Small intestine (tissue), 7 donors: ENCODE results near the gene NACA2. TPM values are rescaled to one million over a fixed set of nuclear protein-coding genes. Genes with fewer than 3 reads are reported as not detected.

Experiments used
- DNase-seq, 2 donors: peaks; one replicate each; pipeline versions ENCODE4 v3.0.0 to v3.0.0-alpha.2; 2013
- FAIRE-seq: peaks from 2 replicates; lab custom pipeline; 2012; peaks lifted over from hg19 to GRCh38; lab: Jason Lieb, UNC
- H3K27ac ChIP-seq, 3 donors: one replicate each; pipeline ENCODE4 v1.5.1; 2013; ENCODE audit warnings: low read length in 2 of 3, mild to moderate bottlenecking in 2 of 3, control low read depth in 1 of 3, inconsistent platforms in 1 of 3, low read depth in 1 of 3, moderate library complexity in 1 of 3
- H3K27me3 ChIP-seq, 3 donors: one replicate each; pipeline ENCODE4 v1.6.1; 2013; ENCODE audit warnings: low read length in 3 of 3, inconsistent platforms in 1 of 3; ENCODE audit not compliant: control insufficient read depth in 3 of 3, insufficient read depth in 3 of 3
- H3K36me3 ChIP-seq, 3 donors: one replicate each; pipeline ENCODE4 v1.6.1; 2013; ENCODE audit warnings: low read length in 3 of 3, inconsistent platforms in 1 of 3, low read depth in 1 of 3, mild to moderate bottlenecking in 1 of 3, moderate library complexity in 1 of 3; ENCODE audit not compliant: control insufficient read depth in 3 of 3, insufficient read depth in 2 of 3
- H3K4me1 ChIP-seq, 3 donors: one replicate each; pipeline ENCODE4 v1.6.1; 2013; ENCODE audit warnings: low read length in 2 of 3, inconsistent platforms in 1 of 3, low read depth in 1 of 3, mild to moderate bottlenecking in 1 of 3, moderate library complexity in 1 of 3; ENCODE audit not compliant: control insufficient read depth in 3 of 3, insufficient read depth in 2 of 3
- H3K4me3 ChIP-seq, 3 donors: one replicate each; pipeline ENCODE4 v1.5.1; 2013; ENCODE audit warnings: low read length in 3 of 3, control low read depth in 1 of 3, inconsistent platforms in 1 of 3, low read depth in 1 of 3, mild to moderate bottlenecking in 1 of 3, moderate library complexity in 1 of 3
- H3K9me3 ChIP-seq, 2 donors: one replicate each; pipeline ENCODE4 v1.6.1; 2013; ENCODE audit warnings: low read depth in 1 of 2, low read length in 1 of 2; ENCODE audit not compliant: control insufficient read depth in 2 of 2, insufficient read depth in 1 of 2
- WGBS, 3 donors: extraction: QIAGEN DNeasy Blood & Tissue Kit; methylation state at CpG; one replicate each; pipeline ENCODE4 v1.1.7; 2013; 5-methylcytosine and 5-hydroxymethylcytosine counted together
- polyA plus RNA-seq, 4 donors: library from polyadenylated mRNA; stranded (reverse) in 3 of 4; unstranded in 1 of 4; fragments of 200-250 nt in 3 of 4; fragments of 120-200 nt in 1 of 4; gene quantifications; one replicate each; pipeline versions ENCODE4 v1.2.1 to v1.2.3, GENCODE V29; 2013
- donor health status: healthy with polysubstance abuse.
- donor health status: control.
- donor health status: control.
- donor health status: Bipolar disorder and iron deficiency.
- donor health status: healthy.

The NACA2 gene
- polyA plus RNA-seq, 4 donors: 0.38 TPM; not detected in 3

DNA sequence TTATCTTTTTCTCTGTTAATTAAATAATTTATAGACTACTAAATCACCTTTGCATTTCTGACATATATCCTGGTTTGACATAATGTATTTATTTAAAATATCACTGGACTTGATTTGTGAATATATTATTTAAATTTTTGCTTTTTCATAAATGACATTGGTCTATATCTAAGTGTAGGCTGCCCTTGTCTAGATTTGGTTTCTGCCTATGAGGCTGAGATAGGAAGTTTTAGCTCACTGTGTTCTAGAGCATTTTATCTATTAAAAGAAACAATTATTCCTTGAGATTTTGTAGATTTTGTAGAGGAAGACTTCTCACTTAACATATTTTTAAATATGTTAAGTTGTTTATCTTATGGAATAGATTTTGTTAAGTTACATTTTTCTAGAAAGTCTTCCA is 43.9 kb downstream of the NACA2 start:
- H3K4me1 ChIP-seq: no peaks in the 10 kb centered on the region
- peaks cover 0 to 3% (median 2%) of the 10 kb centered on the region in 3 donors for H3K27me3 ChIP-seq
- no peaks in the 10 kb centered on the region for H3K9me3 ChIP-seq
- no peaks in the 10 kb centered on the region for H3K36me3 ChIP-seq
- no peak overlapping the region for H3K4me3 ChIP-seq
- DNase-seq: no peak
- no peak overlapping the region for H3K27ac ChIP-seq
- FAIRE-seq: no peak

DNA sequence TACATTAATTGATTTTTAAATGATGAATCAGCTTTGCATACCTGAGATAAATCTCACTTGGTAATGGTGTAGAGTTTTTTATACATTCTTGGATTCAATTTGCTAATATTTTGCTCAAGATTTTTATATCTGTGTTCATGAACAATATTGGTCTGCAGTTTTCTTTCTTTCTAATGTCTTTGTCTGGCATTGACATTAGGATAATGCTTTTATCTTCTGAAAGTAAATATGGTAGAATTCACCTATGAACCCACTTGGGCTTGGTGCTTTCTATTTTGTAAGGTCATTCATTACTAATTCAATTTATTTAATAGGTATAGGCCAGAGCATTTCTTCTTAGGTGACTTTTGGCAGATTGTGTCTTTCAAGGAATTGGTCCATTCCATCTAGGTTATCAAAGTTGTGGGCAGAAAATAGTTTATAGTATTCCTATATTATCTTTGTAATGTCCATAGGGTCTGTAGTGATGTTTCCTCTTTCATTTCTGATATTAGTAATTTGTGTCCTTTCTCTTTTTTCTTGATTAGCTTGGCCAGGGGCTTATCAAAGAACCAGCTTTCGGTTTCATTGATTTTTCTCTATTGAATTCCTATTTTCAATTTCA is 45.6 kb downstream of the NACA2 start:
- H3K36me3 ChIP-seq: no peaks in the 10 kb centered on the region
- peaks cover 0 to 5% of the 10 kb centered on the region in 2 donors for H3K9me3 ChIP-seq
- H3K4me1 ChIP-seq: no peaks in the 10 kb centered on the region
- no peak overlapping the region for H3K4me3 ChIP-seq
- peaks cover 0 to 3% (median 0%) of the 10 kb centered on the region in 3 donors for H3K27me3 ChIP-seq
- H3K27ac ChIP-seq: no peak overlapping the region
- FAIRE-seq (no peak), DNase-seq (no peak)
- WGBS, 3 donors: 68 to 88% (median 78%) methylated on average over 1 of the region's 1 CpG

DNA sequence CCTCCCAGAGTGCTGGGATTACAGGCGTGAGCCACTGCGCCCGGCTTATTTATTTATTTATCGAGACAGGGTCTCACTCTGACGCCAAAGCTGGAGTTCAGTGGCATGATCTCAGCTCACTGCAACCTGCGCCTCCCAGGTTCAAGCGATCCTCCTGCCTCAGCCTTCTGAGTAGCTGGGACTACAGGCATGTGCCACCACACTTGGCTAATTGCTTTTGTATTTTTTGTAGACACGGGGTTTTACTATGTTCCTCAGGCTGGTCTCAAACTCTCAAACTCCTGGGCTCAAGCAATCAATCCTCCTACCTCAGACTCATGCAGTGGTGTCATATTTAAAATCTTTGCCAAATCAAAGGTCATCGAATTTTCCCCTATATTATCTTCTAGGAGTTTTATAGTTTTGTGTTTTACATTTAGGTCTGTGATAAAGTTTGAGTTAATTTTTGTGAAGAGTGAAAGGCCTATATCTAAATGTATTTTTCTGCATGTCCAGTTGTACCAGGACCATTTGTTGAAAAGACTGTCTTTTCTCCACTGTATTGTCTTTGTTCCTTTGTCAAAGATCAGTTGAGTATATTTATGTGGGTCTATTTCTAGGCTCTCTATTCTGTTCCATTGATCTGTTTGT is 47.1 kb downstream of the NACA2 start:
- Histone ChIP-seq H3K27me3 (no peaks in the 10 kb centered on the region), H3K36me3 (no peaks in the 10 kb centered on the region), H3K4me3 (no peak overlapping the region), H3K4me1 (no peaks in the 10 kb centered on the region), H3K27ac (no peak overlapping the region), H3K9me3 (peaks cover 0 to 5% of the 10 kb centered on the region in 2 donors)
- FAIRE-seq: no peak
- 64 to 80% (median 76%) methylated on average over 6 to 9 of the region's 9 CpGs for WGBS, 3 donors
- DNase-seq: no peak

DNA sequence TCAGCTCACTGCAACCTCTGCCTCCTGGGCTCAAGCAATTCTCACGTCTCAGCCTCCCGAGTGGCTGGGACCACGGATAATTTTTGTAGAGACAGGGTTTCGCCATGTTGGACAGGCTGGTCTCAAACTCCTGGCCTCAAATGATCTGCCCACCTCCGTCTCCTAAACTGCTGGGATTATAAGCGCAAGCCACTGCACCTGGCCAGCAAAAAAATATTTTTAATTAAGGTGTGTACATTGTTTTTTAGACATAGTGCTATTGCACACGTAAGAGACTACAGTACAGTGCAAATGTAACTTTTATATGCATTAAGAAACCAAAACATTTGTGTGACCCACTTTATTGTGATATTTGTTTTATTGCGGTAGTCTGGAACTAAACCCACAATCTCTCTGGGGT is 49.0 kb downstream of the NACA2 start:
- no peak overlapping the region for H3K4me3 ChIP-seq
- H3K9me3 ChIP-seq: peaks cover 0 to 5% of the 10 kb centered on the region in 2 donors
- FAIRE-seq: no peak
- H3K4me1 ChIP-seq: no peaks in the 10 kb centered on the region
- no peaks in the 10 kb centered on the region for H3K27me3 ChIP-seq
- H3K36me3 ChIP-seq: no peaks in the 10 kb centered on the region
- no peak for DNase-seq
- 91 to 92% (median 91%) methylated on average over 8 of the region's 8 CpGs for WGBS, 3 donors
- H3K27ac ChIP-seq: no peak overlapping the region

DNA sequence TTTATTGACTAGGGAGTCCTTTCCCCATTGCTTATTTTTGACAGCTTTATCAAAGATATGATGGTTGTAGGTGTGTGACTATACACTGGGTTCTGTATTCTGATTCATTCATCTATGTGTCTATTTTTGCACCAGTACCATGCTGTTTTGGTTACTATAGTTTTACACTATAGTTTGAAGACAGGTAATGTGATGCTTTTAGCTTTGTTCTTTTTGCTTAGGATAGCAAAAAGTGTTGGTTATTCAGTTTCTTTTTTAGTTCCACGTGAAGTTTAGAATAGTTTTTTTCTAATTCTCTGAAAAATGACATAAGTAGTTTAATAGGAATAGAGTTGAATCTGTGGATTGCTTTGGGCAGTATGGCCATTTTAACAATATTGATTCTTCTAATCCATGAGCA is 50.1 kb downstream of the NACA2 start:
- 52 to 82% (median 65%) methylated on average over 1 of the region's 1 CpG for WGBS, 3 donors
- H3K27ac ChIP-seq: no peak overlapping the region
- H3K27me3 ChIP-seq: no peaks in the 10 kb centered on the region
- no peaks in the 10 kb centered on the region for H3K4me1 ChIP-seq
- no peak overlapping the region for H3K4me3 ChIP-seq
- peaks cover 0 to 5% of the 10 kb centered on the region in 2 donors for H3K9me3 ChIP-seq
- DNase-seq (no peak), FAIRE-seq (no peak)
- H3K36me3 ChIP-seq: no peaks in the 10 kb centered on the region

Other genes starting within 250 kb of the NACA2 start
- 1 to 10 TPM in 3 of 4 donors, under 1 TPM in 1; 0.45 to 9.6 (median 6.9) TPM for gene TBX2, start 191.4 kb downstream of the NACA2 start, polyA plus RNA-seq
- gene TBX4, start 138.8 kb downstream of the NACA2 start, polyA plus RNA-seq: 10 to 100 TPM in 1 of 4 donors, not detected in 3; 16.8 TPM